Mesenchymal stem cell (in vitro differentiated cells and primary cell): ENCODE measurements around the gene GARIN5A.

ENCODE experiments used
- DNase-seq: peaks from one replicate; pipeline ENCODE4 v3.0.0-alpha.2; 2013
- H2AFZ ChIP-seq: one replicate; pipeline ENCODE4 v1.6.1; 2013; ENCODE audit warnings: low read depth, mild to moderate bottlenecking, control low read depth, inconsistent platforms, low read length, moderate library complexity
- H2AK5ac ChIP-seq: 2 replicates; pipeline ENCODE4 v1.6.1; 2013; ENCODE audit warnings: low read length, moderate library complexity, mild to moderate bottlenecking, inconsistent platforms; ENCODE audit not compliant: severe bottlenecking
- H2BK120ac ChIP-seq: one replicate; pipeline ENCODE4 v1.6.1; 2013; ENCODE audit warnings: low read depth, mild to moderate bottlenecking, inconsistent platforms, low read length, moderate library complexity
- H2BK12ac ChIP-seq, 2 experiments: one replicate each; pipeline ENCODE4 v1.6.1; 2013; ENCODE audit warnings: inconsistent platforms in 2 of 2, low read length in 2 of 2, mild to moderate bottlenecking in 2 of 2, moderate library complexity in 2 of 2, control low read depth in 1 of 2
- H2BK15ac ChIP-seq: one replicate; pipeline ENCODE4 v1.6.1; 2013; ENCODE audit warnings: mild to moderate bottlenecking, low read depth, inconsistent platforms; ENCODE audit not compliant: poor library complexity, severe bottlenecking
- H2BK5ac ChIP-seq: 2 replicates; pipeline ENCODE4 v1.6.1; 2013; ENCODE audit warnings: low read depth, mild to moderate bottlenecking, low read length, control low read depth, inconsistent platforms; ENCODE audit not compliant: poor library complexity, severe bottlenecking
- H3K14ac ChIP-seq, 2 experiments: one replicate each; pipeline ENCODE4 v1.6.1; 2013; ENCODE audit warnings: inconsistent platforms in 2 of 2, low read length in 2 of 2, control low read depth in 1 of 2, mild to moderate bottlenecking in 1 of 2, moderate library complexity in 1 of 2
- H3K18ac ChIP-seq, 2 experiments: one replicate each; pipeline ENCODE4 v1.6.1; 2013; ENCODE audit warnings: inconsistent platforms in 2 of 2, low read length in 2 of 2, control low read depth in 1 of 2, low read depth in 1 of 2, mild to moderate bottlenecking in 1 of 2
- H3K23ac ChIP-seq, 2 experiments: one replicate each; pipeline ENCODE4 v1.6.1; 2013; ENCODE audit warnings: inconsistent platforms in 2 of 2, low read length in 2 of 2, mild to moderate bottlenecking in 2 of 2, moderate library complexity in 2 of 2, control low read depth in 1 of 2
- H3K27ac ChIP-seq: 2 replicates; pipeline ENCODE4 v1.5.1; 2013; ENCODE audit warnings: mild to moderate bottlenecking, moderate library complexity, low read length, control low read depth, inconsistent platforms; ENCODE audit not compliant: poor library complexity, severe bottlenecking
- H3K27me3 ChIP-seq, 2 experiments: 2 replicates each; pipeline versions ENCODE4 v1.6.1 to v1.7.0; 2013; ENCODE audit warnings: low read length in 2 of 2, mild to moderate bottlenecking in 2 of 2, moderate library complexity in 2 of 2, control low read depth in 1 of 2, inconsistent platforms in 1 of 2; ENCODE audit not compliant: control insufficient read depth in 1 of 2, insufficient read depth in 1 of 2
- H3K36me3 ChIP-seq, 2 experiments: 2 replicates each; pipeline versions ENCODE4 v1.6.1 to v1.7.0; 2013; ENCODE audit warnings: low read length in 2 of 2, control low read depth in 1 of 2, inconsistent platforms in 1 of 2, low read depth in 1 of 2, mild to moderate bottlenecking in 1 of 2; ENCODE audit not compliant: insufficient read depth in 2 of 2, control insufficient read depth in 1 of 2
- H3K4ac ChIP-seq, 2 experiments: one replicate each; pipeline ENCODE4 v1.6.1; 2013; ENCODE audit warnings: inconsistent platforms in 2 of 2, low read length in 2 of 2, mild to moderate bottlenecking in 2 of 2, moderate library complexity in 2 of 2, control low read depth in 1 of 2, low read depth in 1 of 2
- H3K4me1 ChIP-seq: 2 replicates; pipeline ENCODE4 v1.6.1; 2013; ENCODE audit warnings: low read depth, low read length, control low read depth; ENCODE audit not compliant: control insufficient read depth, insufficient read depth
- H3K4me2 ChIP-seq: 2 replicates; pipeline ENCODE4 v1.6.1; 2013; ENCODE audit warnings: low read length, mild to moderate bottlenecking, inconsistent platforms; ENCODE audit not compliant: poor library complexity, severe bottlenecking
- H3K4me3 ChIP-seq, 2 experiments: 2 replicates each; pipeline versions ENCODE4 v1.5.1 to v1.7.0; 2013; ENCODE audit warnings: low read length in 2 of 2, mild to moderate bottlenecking in 2 of 2, control low read depth in 1 of 2, low read depth in 1 of 2; ENCODE audit not compliant: insufficient read depth in 1 of 2
- H3K79me1 ChIP-seq: replicated peaks from 2 replicates; pipeline ENCODE4 v1.6.1; 2013; ENCODE audit warnings: mild to moderate bottlenecking, control low read depth, low read length, inconsistent platforms; ENCODE audit not compliant: poor library complexity, severe bottlenecking
- H3K9ac ChIP-seq: 2 replicates; pipeline ENCODE4 v1.7.0; 2013; ENCODE audit warnings: mild to moderate bottlenecking, low read length, moderate library complexity
- H3K9me3 ChIP-seq: 2 replicates; pipeline ENCODE4 v1.7.0; 2013; ENCODE audit warnings: mild to moderate bottlenecking, low read length; ENCODE audit not compliant: control insufficient read depth
- H4K8ac ChIP-seq: one replicate; pipeline ENCODE4 v1.6.1; 2013; ENCODE audit warnings: inconsistent platforms, mild to moderate bottlenecking, low read length, moderate library complexity
- H4K91ac ChIP-seq: one replicate; pipeline ENCODE4 v1.6.1; 2013; ENCODE audit warnings: mild to moderate bottlenecking, low read length, inconsistent platforms
- WGBS: methylation state at CpG from one replicate; pipeline ENCODE4 v1.1.7; 2013; ENCODE audit warnings: mixed read lengths; 5-methylcytosine and 5-hydroxymethylcytosine counted together

The GARIN5A gene

GRCh38 chr19:50500753-50501151 is 24.1 kb upstream of the GARIN5A start:
- no peak overlapping the region for H3K4me3 ChIP-seq
- H3K9me3 ChIP-seq, result no peaks in the 10 kb centered on the region
- no peak overlapping the region for H3K27ac ChIP-seq
- no peak overlapping the region for H2AFZ ChIP-seq
- H3K4me1 ChIP-seq, result peaks cover 5% of the 10 kb centered on the region
- no peak overlapping the region for H3K23ac ChIP-seq
- H2BK12ac ChIP-seq, result no peak overlapping the region
- WGBS, result 44% methylated on average over 9 of the region's 10 CpGs
- no peak overlapping the region for H4K8ac ChIP-seq
- H3K14ac ChIP-seq, result no peak overlapping the region
- H3K9ac ChIP-seq, result no peak overlapping the region
- H4K91ac ChIP-seq, result no peak overlapping the region
- H3K4ac ChIP-seq, result no peak overlapping the region
- H2BK120ac ChIP-seq, result no peak overlapping the region
- H2BK15ac ChIP-seq, result no peak overlapping the region
- H3K79me1 ChIP-seq, result no peaks in the 10 kb centered on the region
- no peak overlapping the region for H2BK5ac ChIP-seq
- H3K4me2 ChIP-seq, result no peak overlapping the region
- peaks cover 4 to 51% of the 10 kb centered on the region in 2 experiments for H3K27me3 ChIP-seq
- no peak overlapping the region for H3K18ac ChIP-seq
- no peak overlapping the region for H2AK5ac ChIP-seq
- H3K36me3 ChIP-seq, result peaks cover 0 to 9% of the 10 kb centered on the region in 2 experiments
- DNase-seq, result no peak

GRCh38 chr19:50500060-50500752 is 23.6 kb upstream of the GARIN5A start:
- Histone ChIP-seq H3K23ac (no peak overlapping the region), H3K14ac (no peak overlapping the region), H3K18ac (no peak overlapping the region), H4K8ac (no peak overlapping the region), H3K9me3 (no peaks in the 10 kb centered on the region), H3K4ac (no peak overlapping the region), H2BK15ac (no peak overlapping the region), H2AFZ (no peak overlapping the region), H3K4me1 (peaks cover 5% of the 10 kb centered on the region), H3K27me3 (peaks cover 4 to 54% of the 10 kb centered on the region in 2 experiments), H3K4me2 (no peak overlapping the region), H3K36me3 (peaks cover 0 to 6% of the 10 kb centered on the region in 2 experiments), H2AK5ac (no peak overlapping the region), H3K4me3 (peak overlapping the region in 1 of 2 experiments; percentile 4), H2BK120ac (no peak overlapping the region), H3K27ac (no peak overlapping the region), H3K79me1 (no peaks in the 10 kb centered on the region), H2BK5ac (no peak overlapping the region), H4K91ac (no peak overlapping the region), H3K9ac (no peak overlapping the region), H2BK12ac (no peak overlapping the region)
- WGBS, result 18% methylated on average over 23 of the region's 27 CpGs
- DNase-seq, result peak; percentile 24

GRCh38 chr19:50498219-50499056 is 21.8 kb upstream of the GARIN5A start:
- Histone ChIP-seq H3K36me3 (peaks cover 0 to 6% of the 10 kb centered on the region in 2 experiments), H3K4ac (no peak overlapping the region), H3K4me1 (peaks cover 5% of the 10 kb centered on the region), H2BK15ac (no peak overlapping the region), H3K9ac (no peak overlapping the region), H3K4me3 (no peak overlapping the region), H2BK5ac (no peak overlapping the region), H3K14ac (no peak overlapping the region), H3K79me1 (no peaks in the 10 kb centered on the region), H3K18ac (no peak overlapping the region), H4K91ac (no peak overlapping the region), H4K8ac (no peak overlapping the region), H3K23ac (no peak overlapping the region), H2AK5ac (no peak overlapping the region), H2BK120ac (no peak overlapping the region), H2AFZ (no peak overlapping the region), H3K9me3 (no peaks in the 10 kb centered on the region), H2BK12ac (no peak overlapping the region), H3K27me3 (peaks cover 4 to 66% of the 10 kb centered on the region in 2 experiments), H3K27ac (no peak overlapping the region), H3K4me2 (no peak overlapping the region)
- WGBS, result 68% methylated on average over 11 of the region's 11 CpGs
- no peak for DNase-seq

- Histone ChIP-seq H3K79me1 (no peaks in the 10 kb centered on the region), H4K8ac (no peak overlapping the region), H3K4me3 (no peak overlapping the region), H3K27me3 (peaks cover 6 to 80% of the 10 kb centered on the region in 2 experiments), H3K4ac (no peak overlapping the region), H3K14ac (no peak overlapping the region), H3K9me3 (no peaks in the 10 kb centered on the region), H2BK12ac (no peak overlapping the region), H4K91ac (no peak overlapping the region), H2AK5ac (no peak overlapping the region), H3K9ac (no peak overlapping the region), H2AFZ (no peak overlapping the region), H3K18ac (no peak overlapping the region), H3K4me1 (peaks cover 5% of the 10 kb centered on the region), H3K23ac (no peak overlapping the region), H3K27ac (no peak overlapping the region), H2BK5ac (no peak overlapping the region), H3K36me3 (peaks cover 0 to 6% of the 10 kb centered on the region in 2 experiments), H3K4me2 (no peak overlapping the region), H2BK15ac (no peak overlapping the region), H2BK120ac (no peak overlapping the region)
- DNase-seq, result no peak
- 75% methylated on average over 8 of the region's 8 CpGs for WGBS
Measured at GRCh38 chr19:50497022-50497405, 20.4 kb upstream of the GARIN5A start.
